Activated CD4-positive, alpha-beta T cell treated with anti-CD3 and anti-CD28 coated beads, Interleukin-10, Interleukin-2, amounts not matched to agents 100 ng/mL and 50 ng/mL, durations not matched to agents 16 hours and 8 hours (primary cell): ENCODE data around the gene FAF2.
"Not testable (repeated sequence)": the region's sequence is repeated elsewhere in the genome, so short reads cannot be mapped to it uniquely, and the experiment has no call there.

Source experiments
- DNase-seq: peaks from one replicate; pipeline ENCODE4 v3.0.0-alpha.2; 2020

FAF2 gene

DNA sequence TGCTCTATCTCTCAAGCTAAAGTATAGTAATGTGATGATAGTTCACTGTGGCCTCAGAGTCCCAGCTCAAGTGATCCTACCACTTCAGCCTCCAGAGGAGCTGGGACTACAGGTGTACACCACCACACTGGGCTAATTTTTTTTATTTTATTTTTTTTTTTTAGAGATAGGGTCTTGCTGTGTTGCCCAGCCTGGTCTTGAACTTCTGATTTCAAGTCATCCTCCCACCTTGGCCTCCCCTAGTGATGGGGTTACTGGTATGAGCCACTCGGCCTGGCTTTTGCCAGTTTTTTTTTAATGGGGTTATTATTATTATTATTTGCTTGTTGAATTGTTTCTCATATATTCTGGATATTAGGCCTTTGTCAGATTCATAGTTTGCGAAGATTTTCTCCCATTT, 13.2 kb downstream of the FAF2 start:
- DNase-seq: no peak

DNA sequence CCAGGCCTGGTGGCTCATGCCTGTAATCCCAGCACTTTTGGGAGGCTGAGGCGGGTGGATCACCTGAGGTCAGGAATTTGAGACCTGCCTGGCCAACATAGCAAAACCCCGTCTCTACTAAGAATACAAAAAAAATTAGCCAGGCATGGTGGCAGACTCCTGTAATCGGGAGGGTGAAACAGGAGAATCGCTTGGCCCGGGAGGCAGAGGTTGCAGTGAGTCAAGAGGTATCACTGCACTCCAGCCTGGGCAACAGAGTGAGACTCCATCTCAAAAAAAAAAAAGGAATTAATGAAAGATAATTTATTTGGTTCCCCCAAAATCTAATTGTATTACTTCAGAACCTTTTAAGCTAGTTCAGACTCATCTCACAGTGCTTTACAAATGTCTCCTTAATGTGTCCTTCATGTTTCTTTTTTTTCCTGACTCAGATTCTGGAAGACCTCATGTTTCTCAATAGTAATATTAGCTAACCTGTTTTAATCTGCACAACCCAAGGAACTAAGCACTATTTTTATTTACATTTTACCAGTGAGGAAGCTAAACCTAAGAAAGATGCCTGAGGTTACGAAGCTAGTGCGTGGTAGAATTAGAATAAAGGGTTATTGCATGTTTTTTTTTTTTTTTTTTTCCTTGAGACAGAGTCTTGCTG, 15.1 kb downstream of the FAF2 start:
- no peak for DNase-seq

DNA sequence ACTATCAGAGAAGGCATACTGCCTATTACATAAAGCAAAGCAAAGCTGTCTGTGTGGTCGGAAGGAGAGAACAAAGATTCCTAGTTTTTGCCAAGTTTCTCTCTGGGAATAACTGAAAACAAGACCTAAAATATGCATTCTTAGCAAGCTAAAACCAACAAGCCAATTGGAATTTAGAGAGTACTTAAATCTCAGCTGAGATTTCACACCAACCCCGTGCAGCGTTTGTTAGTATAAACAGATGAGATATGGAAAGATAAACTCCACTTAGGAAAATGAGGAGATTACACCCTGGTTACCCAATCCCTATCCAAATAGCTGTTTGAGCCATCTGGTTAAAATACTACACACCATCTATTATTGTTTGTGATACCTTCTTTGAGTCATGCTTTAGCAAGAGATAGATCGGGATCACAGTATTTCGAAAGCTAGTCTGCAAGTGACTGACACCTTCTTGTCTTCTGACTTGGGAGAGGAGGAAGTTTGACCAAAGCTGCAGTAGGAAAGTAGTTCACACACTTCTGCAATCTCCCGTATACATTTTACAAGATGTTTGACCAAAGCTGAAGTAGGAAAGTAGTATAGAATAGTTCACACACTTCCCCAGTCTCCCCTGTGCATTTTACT, 18.2 kb downstream of the FAF2 start:
- DNase-seq: no peak

DNA sequence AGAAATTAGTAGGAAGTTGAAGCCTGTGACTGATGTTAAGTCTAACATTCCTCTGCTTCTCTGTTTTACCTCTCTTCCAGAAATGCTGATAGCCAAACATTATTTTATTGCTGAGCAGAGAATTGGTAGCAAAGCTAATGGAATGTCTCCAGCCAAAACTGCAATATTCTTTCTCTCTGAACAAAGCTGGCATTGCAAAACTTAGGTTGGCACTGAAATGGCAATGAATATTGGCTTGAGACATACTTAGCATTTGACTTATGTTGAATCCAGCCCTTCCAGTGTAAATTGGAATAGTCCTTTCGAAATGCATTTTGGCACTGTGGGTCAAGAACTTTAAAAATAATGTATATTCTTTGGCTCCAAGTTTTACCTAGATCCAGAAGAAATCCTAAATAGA, 21.1 kb downstream of the FAF2 start:
- no peak for DNase-seq

DNA sequence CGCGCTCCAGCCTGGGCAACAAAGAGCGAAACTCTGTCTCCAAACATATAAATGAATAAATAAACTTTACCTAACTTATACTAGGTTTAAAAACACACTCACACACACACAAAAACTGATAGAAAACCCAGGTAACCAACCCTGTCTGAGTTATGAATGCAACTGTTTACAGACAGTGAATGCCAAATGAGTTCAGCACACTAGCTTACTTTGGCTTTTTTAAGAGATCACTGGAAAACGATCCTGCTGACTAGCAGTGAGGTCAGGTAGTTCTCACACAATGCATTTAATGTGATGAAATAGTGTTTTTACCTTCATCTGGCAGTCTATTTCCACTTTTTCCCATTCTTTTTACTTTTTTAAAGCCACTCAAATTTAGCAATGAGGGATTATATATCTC, 22.4 kb downstream of the FAF2 start:
- DNase-seq: no peak

DNA sequence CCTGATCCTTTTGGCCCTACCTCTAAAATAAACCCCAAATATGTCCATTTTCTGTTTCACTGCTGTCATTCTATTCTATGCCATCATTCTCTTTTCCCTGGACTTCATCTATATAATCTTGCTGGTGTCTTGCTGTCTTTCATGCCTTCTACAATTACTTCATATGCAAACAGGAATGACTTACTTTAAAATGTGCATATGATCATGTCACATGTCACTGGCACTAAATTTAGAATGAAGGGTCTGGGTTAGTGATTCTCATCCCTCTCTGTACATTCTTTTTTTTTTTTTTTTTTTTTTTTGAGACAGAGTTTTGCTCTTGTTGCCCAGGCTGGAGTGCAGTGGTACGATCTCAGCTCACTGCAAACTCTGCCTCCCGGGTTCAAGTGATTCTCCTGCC, 22.9 kb downstream of the FAF2 start:
- no peak for DNase-seq

DNA sequence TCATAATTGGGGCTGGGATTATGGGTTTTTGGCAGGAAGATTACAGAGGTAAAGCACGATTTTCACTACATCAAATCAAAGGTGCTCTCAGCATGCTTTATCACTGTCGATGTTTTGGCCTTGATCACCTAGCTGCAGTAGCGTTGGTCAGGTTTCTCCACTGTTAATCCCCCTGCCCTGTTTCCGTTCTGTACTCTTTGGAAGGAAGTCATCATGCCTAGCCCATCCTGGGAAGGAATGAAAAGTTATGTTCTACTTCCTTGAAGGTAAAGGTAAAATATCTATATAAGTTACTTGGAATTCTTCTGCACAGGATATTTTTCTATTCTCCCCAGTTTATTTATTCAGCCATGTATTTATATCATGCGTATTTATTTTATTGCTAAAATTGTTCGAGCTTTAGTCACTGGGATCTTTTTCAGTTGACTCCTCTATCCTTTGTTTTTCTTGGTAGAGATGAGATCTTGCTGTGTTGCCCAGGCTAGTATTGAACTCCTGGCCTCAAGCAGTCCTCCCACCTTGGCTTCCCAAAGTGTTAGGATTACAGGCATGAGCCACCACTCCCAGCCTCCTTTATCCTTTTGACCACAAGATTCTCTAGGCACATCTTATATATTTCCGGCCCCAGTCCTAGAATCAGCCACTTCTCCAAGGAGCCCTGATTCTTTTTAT, 25.3 kb downstream of the FAF2 start:
- no peak for DNase-seq

DNA sequence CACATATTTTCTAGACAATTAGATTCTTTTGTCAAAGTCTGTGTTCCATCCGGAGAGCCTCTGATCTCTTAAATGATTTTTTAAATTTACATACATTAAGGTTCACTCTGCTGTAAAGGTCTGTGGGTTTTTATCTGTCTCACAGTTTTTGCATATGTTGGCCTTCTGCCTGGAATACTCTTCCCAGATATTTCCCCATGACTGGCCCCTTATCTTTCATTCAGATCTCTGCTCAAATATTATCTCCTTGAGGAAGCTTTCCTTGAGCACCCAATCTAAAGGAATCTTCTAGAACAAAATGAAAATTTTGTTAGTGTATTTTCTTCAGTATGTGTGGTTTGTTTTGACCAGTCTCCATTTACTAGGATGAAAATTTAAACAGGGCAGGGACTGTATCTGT, 26.3 kb downstream of the FAF2 start:
- DNase-seq: no peak

DNA sequence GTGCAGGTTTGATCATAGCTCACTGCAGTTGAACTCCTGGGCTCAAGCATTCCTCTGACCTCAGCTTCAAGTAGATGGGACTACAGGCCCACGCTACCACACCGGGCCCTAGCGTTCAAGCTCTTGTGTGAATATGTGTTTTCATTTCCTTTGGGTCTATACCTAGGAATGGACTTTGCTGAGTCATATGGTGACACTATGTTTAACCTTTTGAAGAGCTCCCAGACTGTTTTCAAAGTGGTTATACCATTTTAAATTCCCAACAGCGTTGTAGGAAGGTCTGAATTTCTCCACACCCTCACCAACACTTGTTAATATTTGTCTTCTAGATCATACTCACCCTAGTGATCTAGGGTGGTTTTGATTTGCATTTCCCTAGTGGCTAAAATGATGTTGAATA, 33.5 kb downstream of the FAF2 start:
- DNase-seq: peak; percentile 35

DNA sequence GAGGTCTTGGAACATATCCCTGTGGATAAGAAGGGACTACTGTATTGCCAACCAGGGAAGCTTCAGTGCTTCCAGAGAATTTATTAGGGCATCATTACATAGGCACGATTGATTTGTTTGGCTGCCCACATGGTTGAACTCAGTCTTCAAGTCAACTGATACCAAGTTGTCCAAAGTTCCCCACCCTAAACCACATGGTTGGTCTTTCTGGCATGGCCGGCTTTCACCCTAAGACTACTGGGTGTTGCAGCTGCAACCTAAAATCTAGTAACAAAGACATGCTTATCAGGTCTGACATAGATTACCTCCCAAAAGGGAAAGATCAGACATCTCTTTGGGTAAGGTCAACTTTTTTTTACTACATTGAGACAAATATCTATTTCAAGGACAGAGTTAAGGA, 37.0 kb downstream of the FAF2 start:
- no peak for DNase-seq

DNA sequence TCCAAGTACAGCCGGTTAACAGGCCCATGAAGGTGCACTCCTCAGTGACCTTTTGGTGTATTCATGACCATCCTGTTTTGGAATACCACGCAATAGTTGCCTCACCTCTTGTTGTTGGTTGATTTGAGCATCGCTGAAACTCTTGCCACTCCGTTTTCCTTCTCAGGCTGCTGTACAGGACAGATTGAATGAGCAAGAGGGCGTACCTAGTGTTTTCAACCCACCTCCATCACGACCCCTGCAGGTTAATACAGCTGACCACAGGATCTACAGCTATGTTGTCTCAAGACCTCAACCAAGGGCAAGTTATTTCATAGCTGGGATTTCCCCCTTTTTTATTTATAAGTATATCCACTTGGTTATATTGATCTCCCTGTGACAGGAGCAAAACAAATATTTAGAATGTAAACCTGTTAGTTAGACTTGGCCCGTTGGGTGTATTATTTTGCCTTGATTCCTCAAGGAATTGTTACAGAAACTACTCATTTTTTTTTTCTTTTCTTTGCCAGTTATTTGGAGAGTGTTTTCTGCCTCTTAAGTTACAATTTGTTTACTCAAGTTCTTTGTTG, 38.1 kb downstream of the FAF2 start:
- DNase-seq: no peak

DNA sequence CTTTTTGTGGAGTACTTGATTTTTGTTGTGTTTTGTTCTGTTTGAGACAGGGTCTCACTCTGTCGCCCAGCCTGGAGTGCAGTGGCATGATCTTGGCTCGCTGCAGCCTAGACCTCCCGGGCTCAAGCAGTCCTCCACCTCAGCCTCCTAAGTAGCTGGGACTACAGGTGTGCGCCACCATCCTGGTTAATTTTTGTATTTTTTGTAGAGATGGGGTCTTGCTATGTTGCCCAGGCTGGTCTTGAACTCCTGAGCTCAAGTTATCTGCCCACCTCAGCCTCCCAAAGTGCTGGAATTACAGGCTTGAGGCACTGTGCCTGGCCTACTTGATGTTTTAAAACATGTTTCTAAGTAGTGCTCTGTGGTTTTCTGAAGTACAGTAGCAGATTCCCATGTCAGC, 39.0 kb downstream of the FAF2 start:
- not testable (repeated sequence) for DNase-seq

DNA sequence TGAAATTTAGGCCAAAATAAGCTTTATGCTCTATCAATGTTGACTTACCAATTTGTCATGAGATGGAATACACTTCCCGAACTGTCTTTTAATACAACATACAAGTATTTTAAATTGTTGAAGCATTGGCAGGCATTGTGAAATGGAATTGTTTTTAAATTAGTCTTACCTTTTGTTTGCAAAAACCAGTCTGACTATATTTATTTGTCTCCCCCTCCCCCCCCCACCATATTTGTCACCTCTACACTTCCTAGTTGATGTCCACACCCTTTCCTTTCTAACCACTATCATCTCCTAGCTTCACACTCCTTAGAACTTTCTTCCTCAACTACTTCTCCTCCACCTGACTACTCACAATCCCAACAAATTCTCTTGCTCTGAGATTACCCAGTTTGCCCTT, 40.9 kb downstream of the FAF2 start:
- DNase-seq: no peak

DNA sequence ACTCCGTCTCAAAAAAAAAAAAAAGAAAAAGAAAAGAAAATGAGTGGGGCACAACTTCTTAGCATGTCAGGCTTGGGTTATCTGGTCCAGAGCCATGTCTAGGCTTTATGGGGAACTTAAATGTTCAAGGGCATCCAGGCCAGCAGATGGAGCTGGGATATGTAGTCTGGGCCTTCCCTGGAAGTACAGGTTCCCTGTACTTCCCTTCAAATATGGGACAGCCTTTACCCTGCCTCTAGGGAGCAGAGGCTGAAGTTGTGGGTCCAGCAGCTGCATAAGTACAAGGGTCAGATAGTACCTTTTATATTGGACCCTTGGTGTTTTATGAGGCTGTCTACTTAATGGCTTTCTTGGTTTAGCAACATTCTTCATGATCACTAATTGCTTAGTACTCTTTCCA, 42.1 kb downstream of the FAF2 start:
- DNase-seq: no peak

DNA sequence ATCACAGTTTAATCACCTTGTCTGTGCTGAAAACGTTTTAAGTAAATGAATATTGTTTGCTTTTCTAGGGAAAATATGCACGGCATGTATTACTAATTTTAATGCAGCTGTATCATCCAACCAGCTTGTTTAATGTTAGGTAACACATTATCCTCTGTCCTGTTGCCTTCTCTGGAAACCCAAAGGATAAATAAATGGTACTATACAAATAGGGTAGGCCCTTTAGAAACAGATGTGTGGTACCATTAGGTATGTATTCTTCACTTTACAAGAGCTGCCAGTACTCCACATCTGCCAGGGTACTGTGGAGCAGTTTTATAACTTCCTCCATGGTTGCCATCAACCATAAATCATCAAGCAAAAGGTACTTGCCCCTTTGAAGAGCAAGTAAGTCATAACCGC, 42.9 kb downstream of the FAF2 start:
- no peak for DNase-seq

DNA sequence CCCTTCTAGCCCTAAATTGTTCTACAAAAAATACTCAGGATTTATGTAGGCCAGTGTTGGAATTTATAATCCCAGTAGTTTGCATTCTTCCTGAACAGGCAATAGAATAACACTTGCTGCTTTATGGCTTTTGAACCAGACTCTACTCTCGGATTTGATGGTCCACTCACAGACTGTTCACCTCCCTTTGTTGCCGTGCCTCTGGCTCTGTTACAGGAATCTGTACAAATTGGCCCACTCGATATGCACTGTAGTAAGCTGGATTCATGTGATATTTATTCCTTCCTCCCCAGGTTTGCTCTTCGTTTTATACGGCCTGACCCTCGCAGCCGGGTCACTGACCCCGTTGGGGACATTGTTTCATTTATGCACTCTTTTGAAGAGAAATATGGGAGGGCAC, 43.7 kb downstream of the FAF2 start:
- DNase-seq: no peak

DNA sequence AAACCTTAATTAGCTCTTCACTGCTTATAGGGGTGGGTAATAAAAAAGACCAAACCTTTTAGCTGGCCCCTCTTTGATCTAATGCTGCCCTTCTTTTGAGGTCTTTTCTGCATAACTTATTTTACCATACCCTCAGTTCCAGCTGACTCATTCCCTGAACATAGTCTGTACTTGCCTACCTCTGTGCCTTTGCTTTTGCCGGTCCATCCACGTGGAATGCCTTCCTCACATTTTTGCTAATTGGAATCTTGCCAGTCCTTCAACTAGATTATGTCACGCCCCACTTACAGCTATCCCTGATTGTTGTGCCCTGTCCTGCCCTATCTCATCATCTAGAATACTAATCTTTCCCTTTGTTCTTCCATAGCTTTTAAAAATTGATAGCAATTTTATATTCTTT, 44.2 kb downstream of the FAF2 start:
- no peak for DNase-seq

DNA sequence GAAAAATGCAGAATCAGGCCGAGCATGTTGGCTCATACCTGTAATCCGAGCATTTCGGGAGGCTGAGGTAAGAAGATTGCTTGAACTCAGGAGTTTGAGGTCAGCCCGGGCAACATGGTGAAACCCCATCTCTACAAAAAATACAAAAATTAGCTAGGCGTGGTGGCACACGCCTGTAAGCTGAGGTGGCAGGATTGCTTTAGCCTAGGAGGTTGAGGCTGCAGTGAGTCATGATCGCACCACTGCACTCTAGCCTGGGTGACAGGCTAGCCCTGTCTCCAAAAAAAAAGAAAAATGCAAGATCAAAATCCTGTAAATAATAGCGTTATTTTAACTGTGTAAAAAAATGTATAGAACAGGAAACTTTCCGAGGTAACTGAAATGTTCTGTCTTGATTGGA, 49.7 kb downstream of the FAF2 start:
- no peak for DNase-seq

DNA sequence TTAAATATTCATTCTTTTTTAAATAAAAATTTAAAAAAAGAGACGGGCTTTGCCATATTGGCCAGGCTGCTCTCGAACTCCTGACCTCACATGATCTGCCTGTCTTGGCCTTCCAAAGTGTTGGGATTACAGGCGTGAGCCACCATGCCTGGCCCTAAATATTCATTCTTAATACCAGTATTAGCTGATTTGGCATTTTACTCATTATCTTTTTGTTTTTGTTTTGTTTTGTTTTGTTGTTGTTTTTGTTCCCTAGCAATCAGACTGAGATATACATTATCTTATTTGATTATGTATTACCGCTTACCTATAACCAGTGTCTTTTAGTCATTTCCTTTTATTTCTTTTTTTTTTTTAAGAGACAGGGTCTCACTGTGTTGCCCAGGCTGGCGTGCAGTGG, 51.1 kb downstream of the FAF2 start:
- no peak for DNase-seq

DNA sequence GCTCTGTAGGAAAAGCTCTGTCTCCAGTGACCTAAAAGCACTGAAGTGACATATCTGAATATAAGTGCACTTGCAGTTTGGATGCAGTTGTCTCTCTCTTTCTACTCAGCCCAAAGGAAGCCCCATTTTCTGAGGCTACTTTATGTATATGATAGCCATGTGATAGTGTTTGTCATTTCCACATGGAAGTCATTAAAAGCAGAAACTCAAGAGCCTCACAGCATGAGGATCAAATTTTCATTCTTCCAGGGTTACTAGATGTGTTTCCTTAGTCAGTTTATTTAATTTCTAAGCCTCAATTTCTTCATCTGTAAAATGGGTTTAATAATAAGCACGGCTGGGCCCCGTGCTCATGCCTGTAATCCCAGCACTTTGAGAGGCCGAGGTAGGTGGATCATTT, 52.3 kb downstream of the FAF2 start:
- DNase-seq: no peak

DNA sequence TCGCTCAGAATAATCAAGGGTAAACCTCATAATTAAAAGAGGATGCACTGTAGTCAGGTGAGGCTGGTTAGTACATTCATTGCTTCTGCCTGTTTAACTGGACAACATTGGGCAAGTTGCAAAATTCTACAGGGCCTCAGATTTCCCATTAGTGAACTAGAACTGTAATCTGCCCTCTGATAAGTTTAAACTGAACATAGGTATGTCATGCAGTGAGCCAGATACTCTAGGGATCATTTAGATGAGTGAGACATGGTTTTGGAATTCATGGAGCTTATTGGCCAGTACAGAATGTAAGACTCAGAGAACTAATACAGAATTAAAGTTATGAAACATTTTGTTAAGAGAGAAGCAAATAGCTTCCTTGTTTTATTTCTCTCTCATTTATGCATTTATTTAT, 53.1 kb downstream of the FAF2 start:
- DNase-seq: no peak

DNA sequence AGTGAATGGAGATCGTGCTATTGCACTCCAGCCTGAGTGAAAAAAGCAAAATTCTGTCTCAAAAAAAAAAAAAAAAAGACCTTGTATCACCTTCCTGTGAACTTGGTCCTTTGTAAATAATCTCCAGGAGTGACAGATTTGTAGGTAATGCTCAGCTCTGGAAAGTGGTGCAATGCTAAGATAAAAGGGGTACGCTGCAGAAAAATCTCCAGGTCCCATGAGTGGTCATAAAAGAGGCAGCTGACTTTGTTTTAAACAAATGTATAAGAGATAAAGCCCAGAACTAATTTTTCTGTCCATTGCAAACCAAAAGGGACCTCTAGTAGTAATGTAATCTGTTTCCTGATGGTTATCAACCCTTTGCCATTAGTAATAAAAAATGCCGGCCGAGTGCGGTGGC, 55.3 kb downstream of the FAF2 start:
- no peak for DNase-seq

DNA sequence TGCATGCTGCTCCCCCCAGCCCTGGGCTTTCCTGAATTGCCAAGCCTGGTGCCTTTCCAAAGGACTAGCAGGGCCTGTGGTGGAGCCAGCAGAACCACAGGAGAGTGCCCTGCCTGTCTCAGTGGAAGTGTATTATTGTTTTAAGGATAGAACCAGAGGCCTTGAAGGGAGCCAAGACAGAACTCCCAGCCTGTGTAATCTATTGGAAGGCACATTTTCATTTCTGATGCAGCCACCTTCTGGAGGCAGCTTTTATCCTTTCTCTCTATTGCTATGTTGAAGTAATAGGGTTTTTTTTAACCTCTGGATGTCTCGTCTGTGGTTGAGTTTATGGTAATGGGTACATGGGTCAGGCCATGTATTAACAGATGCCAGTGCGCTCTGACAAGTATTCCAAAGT, 59.7 kb downstream of the FAF2 start:
- DNase-seq: no peak

DNA sequence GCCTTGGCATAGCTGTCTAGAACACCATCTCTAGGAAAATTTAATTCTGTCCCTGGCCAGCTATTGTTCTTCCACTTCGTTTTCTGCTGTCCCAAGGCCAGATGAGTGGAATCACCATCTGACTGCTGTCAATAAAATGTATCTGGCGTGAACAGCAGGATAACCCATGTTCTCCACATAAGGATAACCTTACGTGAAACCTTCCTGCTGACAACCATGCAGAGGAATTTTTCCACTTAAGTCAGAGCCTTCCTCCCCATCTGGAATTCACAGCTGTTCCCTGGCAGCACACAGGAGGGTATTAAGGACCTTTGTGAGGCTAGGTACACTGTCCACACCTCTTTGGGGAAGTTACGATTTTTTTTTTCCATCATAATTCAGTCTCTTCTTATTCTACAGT, 60.4 kb downstream of the FAF2 start:
- no peak for DNase-seq

DNA sequence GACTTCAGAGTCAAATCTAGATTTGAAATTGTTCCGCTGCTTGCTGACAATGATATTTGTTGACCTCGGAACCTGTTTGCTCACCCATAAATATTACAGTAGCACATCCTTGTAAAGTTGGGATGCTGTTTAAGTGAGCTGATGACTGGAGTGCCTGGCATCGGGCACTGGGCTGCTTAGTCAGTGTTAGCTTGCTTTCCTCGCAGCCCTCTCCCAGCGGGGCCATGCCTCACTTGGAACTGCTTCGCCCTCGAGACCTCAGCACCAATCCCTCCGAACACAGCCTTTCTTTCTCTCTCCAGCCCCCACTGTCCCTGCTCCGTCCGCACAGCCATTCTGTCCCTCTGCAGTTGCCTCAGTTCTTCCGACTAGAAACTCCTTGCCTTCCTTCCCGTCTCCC, 65.6 kb downstream of the FAF2 start:
- DNase-seq: no peak
